H1 (cell line): ENCODE data around the gene FAM50A. TPM values are rescaled to one million over a fixed set of nuclear protein-coding genes. Genes with fewer than 3 reads are reported as not detected.

Experiments
- CTCF ChIA-PET: fragments of 300-600 bp; sonication (Branson Sonifier 250); formaldehyde crosslinking; loops from one replicate; lab custom pipeline; 2021; ENCODE audit not compliant: partially characterized antibody; lab: Charles Lee
- POLR2A ChIA-PET: fragments of 300-600 bp; sonication (Branson Sonifier 250); formaldehyde crosslinking; loops from one replicate; lab custom pipeline; 2021; ENCODE audit warnings: inconsistent platforms; ENCODE audit not compliant: partially characterized antibody; lab: Charles Lee
- DNase-seq, 2 experiments: peaks; one replicate each; pipeline versions ENCODE4 v3.0.0 to v3.0.0-alpha.2; 2010 to 2022; ENCODE audit warnings: low spot score in 2 of 2, low read depth in 1 of 2, mixed read lengths in 1 of 2
- FAIRE-seq: peaks from 2 replicates; lab custom pipeline; 2011; peaks lifted over from hg19 to GRCh38; lab: Jason Lieb, UNC
- H2AFZ ChIP-seq: 2 replicates; pipeline ENCODE4 v1.8.1; 2012; ENCODE audit warnings: low read length, inconsistent platforms
- H2AK5ac ChIP-seq: 2 replicates; pipeline ENCODE4 v1.6.1; 2013; ENCODE audit warnings: low read depth, low read length
- H2BK120ac ChIP-seq: replicated peaks from 2 replicates; pipeline ENCODE3; 2013; ENCODE audit warnings: low read depth, low read length, inconsistent platforms
- H2BK12ac ChIP-seq: 2 replicates; pipeline ENCODE4 v1.6.1; 2013; ENCODE audit warnings: low read depth, low read length
- H2BK15ac ChIP-seq: 2 replicates; pipeline ENCODE4 v1.6.1; 2013; ENCODE audit warnings: low read length
- H2BK20ac ChIP-seq: 2 replicates; pipeline ENCODE4 v1.6.1; 2013; ENCODE audit warnings: low read length
- H2BK5ac ChIP-seq: 2 replicates; pipeline ENCODE4 v1.6.1; 2013; ENCODE audit warnings: low read depth, low read length
- H3K14ac ChIP-seq: 2 replicates; pipeline ENCODE4 v1.6.1; 2013; ENCODE audit warnings: inconsistent platforms; ENCODE audit not compliant: insufficient read length
- H3K18ac ChIP-seq: 2 replicates; pipeline ENCODE4 v1.6.1; 2013; ENCODE audit warnings: low read length; ENCODE audit errors: extremely low read depth
- H3K23ac ChIP-seq: 2 replicates; pipeline ENCODE4 v1.6.1; 2013; ENCODE audit warnings: inconsistent platforms; ENCODE audit not compliant: insufficient read length
- H3K23me2 ChIP-seq: 2 replicates; pipeline ENCODE4 v1.6.1; 2013; ENCODE audit warnings: low read depth, low read length
- H3K27ac ChIP-seq: 2 replicates; pipeline ENCODE4 v1.6.1; 2011; ENCODE audit warnings: low read depth, low read length, inconsistent platforms
- H3K27me3 ChIP-seq, 4 experiments: replicated peaks in 1 of 4; 1 replicate in 1 of 4; 2 replicates in 3 of 4; pipeline versions ENCODE4 v1.6.1 to v1.8.1; 2011 to 2013; ENCODE audit warnings: low read length in 3 of 4, mild to moderate bottlenecking in 3 of 4, inconsistent platforms in 2 of 4, mixed read lengths in 2 of 4, moderate library complexity in 1 of 4; ENCODE audit not compliant: control insufficient read depth in 3 of 4, insufficient read depth in 3 of 4; ENCODE audit errors: extremely low read depth in 1 of 4
- H3K36me3 ChIP-seq, 4 experiments: 2 replicates each; pipeline versions ENCODE4 v1.6.1 to v1.8.1; 2011 to 2013; ENCODE audit warnings: mild to moderate bottlenecking in 4 of 4, low read length in 3 of 4, moderate library complexity in 2 of 4, control low read depth in 1 of 4, inconsistent platforms in 1 of 4; ENCODE audit not compliant: insufficient read depth in 4 of 4, control insufficient read depth in 2 of 4
- H3K4ac ChIP-seq: replicated peaks from 2 replicates; pipeline ENCODE3; 2013; ENCODE audit warnings: low read length, low read depth, mixed read lengths, inconsistent platforms; ENCODE audit not compliant: insufficient read length
- H3K4me1 ChIP-seq, 4 experiments: replicated peaks in 1 of 4; 1 replicate in 1 of 4; 2 replicates in 3 of 4; pipeline versions ENCODE4 v1.6.1 to v1.8.1; 2011 to 2013; ENCODE audit warnings: low read length in 3 of 4, inconsistent platforms in 2 of 4, mixed read lengths in 1 of 4; ENCODE audit not compliant: insufficient read depth in 4 of 4, control insufficient read depth in 3 of 4
- H3K4me2 ChIP-seq, 2 experiments: 2 replicates each; pipeline versions ENCODE4 v1.6.1 to v1.8.1; 2011 to 2013; ENCODE audit warnings: low read depth in 2 of 2, low read length in 2 of 2, control low read depth in 1 of 2, inconsistent platforms in 1 of 2, mild to moderate bottlenecking in 1 of 2; ENCODE audit not compliant: insufficient read depth in 1 of 2
- H3K4me3 ChIP-seq, 4 experiments: fragments of 200-600, 300-600 bp in 1 of 4; sonication (generic), shearing (Covaris generic), sonication (Bioruptor Twin) in 1 of 4; 2 replicates each; pipeline versions ENCODE4 v1.5.1 to v1.8.1; 2011 to 2016; ENCODE audit warnings: low read length in 4 of 4, low read depth in 3 of 4, control low read depth in 2 of 4, inconsistent platforms in 2 of 4, mild to moderate bottlenecking in 2 of 4, mixed read lengths in 1 of 4, moderate library complexity in 1 of 4; ENCODE audit not compliant: insufficient read depth in 2 of 4; ENCODE audit errors: extremely low read depth in 1 of 4
- H3K56ac ChIP-seq: replicated peaks from 2 replicates; pipeline ENCODE3; 2013; ENCODE audit warnings: low read depth, mild to moderate bottlenecking, mixed read lengths, low read length, inconsistent platforms; ENCODE audit not compliant: insufficient read length
- H3K79me1 ChIP-seq: 2 replicates; pipeline ENCODE4 v1.6.1; 2013; ENCODE audit warnings: low read depth, low read length, control low read depth
- H3K79me2 ChIP-seq, 2 experiments: 2 replicates each; pipeline versions ENCODE4 v1.6.1 to v1.8.1; 2012 to 2013; ENCODE audit warnings: low read length in 2 of 2, mild to moderate bottlenecking in 2 of 2, inconsistent platforms in 1 of 2; ENCODE audit not compliant: insufficient read depth in 2 of 2, control insufficient read depth in 1 of 2
- H3K9ac ChIP-seq, 4 experiments: replicated peaks in 1 of 4; 1 replicate in 1 of 4; 2 replicates in 3 of 4; pipeline versions ENCODE4 v1.6.1 to v1.8.1; 2011 to 2013; ENCODE audit warnings: low read depth in 3 of 4, low read length in 3 of 4, control low read depth in 2 of 4, mild to moderate bottlenecking in 2 of 4, moderate library complexity in 2 of 4, inconsistent platforms in 1 of 4; ENCODE audit errors: extremely low read depth in 1 of 4
- H3K9me3 ChIP-seq, 2 experiments: 2 replicates each; pipeline versions ENCODE4 v1.6.1 to v1.8.1; 2012 to 2013; ENCODE audit warnings: mild to moderate bottlenecking in 2 of 2, moderate library complexity in 2 of 2, control low read depth in 1 of 2, inconsistent platforms in 1 of 2, low read depth in 1 of 2, low read length in 1 of 2, mixed read lengths in 1 of 2; ENCODE audit not compliant: insufficient read depth in 2 of 2
- H4K20me1 ChIP-seq, 2 experiments: replicated peaks in 1 of 2; 2 replicates each; pipeline versions ENCODE3 to v1.8.1; 2011 to 2013; ENCODE audit warnings: inconsistent platforms in 2 of 2, low read length in 2 of 2, mild to moderate bottlenecking in 1 of 2; ENCODE audit not compliant: insufficient read depth in 2 of 2, control insufficient read depth in 1 of 2
- H4K5ac ChIP-seq: 2 replicates; pipeline ENCODE4 v1.6.1; 2013; ENCODE audit warnings: low read length, low read depth, mixed read lengths, inconsistent platforms; ENCODE audit not compliant: insufficient read length
- H4K8ac ChIP-seq: 2 replicates; pipeline ENCODE4 v1.8.0; 2013; ENCODE audit warnings: mild to moderate bottlenecking, moderate library complexity, low read length, inconsistent platforms; ENCODE audit not compliant: insufficient read depth; ENCODE audit errors: extremely low read depth
- H4K91ac ChIP-seq: replicated peaks from 2 replicates; pipeline ENCODE3; 2013; ENCODE audit warnings: low read length, mixed read lengths, inconsistent platforms; ENCODE audit not compliant: insufficient read length
- ASH2L ChIP-seq: fragments of 200-600, 300-600 bp; sonication (generic); IDR thresholded peaks from one replicate; pipeline ENCODE4 v1.7.1; 2017; ENCODE audit warnings: low read length
- BRCA1 ChIP-seq: IDR thresholded peaks from 2 replicates; pipeline ENCODE4 v1.6.1; 2012; ENCODE audit warnings: low read depth, low read length, improper control_type of control experiment
- CHD2 ChIP-seq: IDR thresholded peaks from 2 replicates; pipeline ENCODE4 v1.6.1; 2012; ENCODE audit warnings: low read length, improper control_type of control experiment
- EP300 ChIP-seq, 2 experiments: IDR thresholded peaks; 1 replicate in 1 of 2; 2 replicates in 1 of 2; pipeline ENCODE4 v1.6.1; 2011 to 2012; ENCODE audit warnings: low read depth in 2 of 2, low read length in 2 of 2, mild to moderate bottlenecking in 2 of 2, borderline replicate concordance in 1 of 2, inconsistent platforms in 1 of 2, moderate library complexity in 1 of 2
- HDAC2 ChIP-seq, 2 experiments: fragments of 300-600 bp in 1 of 2; sonication (generic) in 1 of 2; IDR thresholded peaks; 2 replicates each; pipeline ENCODE4 v1.6.1; 2011 to 2012; ENCODE audit warnings: low read depth in 2 of 2, low read length in 2 of 2, mild to moderate bottlenecking in 2 of 2, moderate library complexity in 2 of 2, borderline replicate concordance in 1 of 2, inconsistent platforms in 1 of 2
- POU5F1 ChIP-seq: IDR thresholded peaks from 2 replicates; pipeline ENCODE4 v1.6.1; 2011; ENCODE audit warnings: low read depth, mild to moderate bottlenecking, low read length, moderate library complexity
- RNF2 ChIP-seq: fragments of 200-900, 300-1000 bp; sonication (generic); IDR thresholded peaks from 2 replicates; pipeline ENCODE4 v1.7.1; 2016; ENCODE audit warnings: borderline replicate concordance, low read depth, mild to moderate bottlenecking, antibody characterized with exemption, low read length; ENCODE audit not compliant: poor library complexity, severe bottlenecking; ENCODE audit errors: missing control alignments
- SP2 ChIP-seq: IDR thresholded peaks from 2 replicates; pipeline ENCODE4 v1.6.1; 2012; ENCODE audit warnings: mild to moderate bottlenecking, low read length, inconsistent platforms
- SP4 ChIP-seq: IDR thresholded peaks from 2 replicates; pipeline ENCODE4 v1.6.1; 2012; ENCODE audit warnings: low read length, inconsistent platforms
- WGBS, 2 experiments: shearing (Covaris generic) in 1 of 2; methylation state at CpG; one replicate each; pipeline versions ENCODE4 v1.1.6 to v1.1.7; 2013 to 2015; ENCODE audit warnings: low lambda C conversion rate in 2 of 2, mixed read lengths in 2 of 2, inconsistent platforms in 1 of 2, low coverage in 1 of 2, missing lambda C conversion rate in 1 of 2; ENCODE audit not compliant: insufficient replicate concordance in 2 of 2, insufficient coverage in 1 of 2, insufficient read length in 1 of 2; ENCODE audit errors: extremely low coverage in 1 of 2, missing lambda C conversion rate in 1 of 2; 5-methylcytosine and 5-hydroxymethylcytosine counted together
- polyA plus RNA-seq, 7 experiments: library from polyadenylated mRNA; depleted of rRNA in 3 of 7; stranded (reverse) in 5 of 7; unstranded in 2 of 7; fragments of >200 nt in 5 of 7; fragments of 200-250 nt in 2 of 7; gene quantifications; 1 replicate in 5 of 7; 2 replicates in 1 of 7; 4 replicates in 1 of 7; pipeline versions ENCODE4 v1.2.1 to v1.2.3, GENCODE V29; 2011 to 2013; ENCODE audit warnings: missing spikeins in 2 of 7, mixed read lengths in 2 of 7
- total RNA-seq: library from RNA; stranded (reverse); fragmentation: NEBNext Ultra II Directional; extraction: Animal tissue kit (Norgen Biotek cat#: 25700); gene quantifications from 2 replicates; pipeline ENCODE4 v1.2.1, GENCODE V29; 2021
- TF ChIP-seq, protein P1 (sequence below): IDR thresholded peaks from 2 replicates; pipeline ENCODE4 v1.6.1; 2011; ENCODE audit warnings: low read length, improper control_type of control experiment
- TF ChIP-seq, protein P2 (sequence below): IDR thresholded peaks from 2 replicates; pipeline ENCODE4 v1.6.1; 2011; ENCODE audit warnings: low read depth, mild to moderate bottlenecking, low read length; ENCODE audit not compliant: insufficient read depth

FAM50A gene
- total and polyA plus RNA-seq, 2 of the 8 experiments (the other 6 are each of a cell fraction or from before 2014, with no cell fraction given): 30.7 to 48.7 TPM

DNA sequence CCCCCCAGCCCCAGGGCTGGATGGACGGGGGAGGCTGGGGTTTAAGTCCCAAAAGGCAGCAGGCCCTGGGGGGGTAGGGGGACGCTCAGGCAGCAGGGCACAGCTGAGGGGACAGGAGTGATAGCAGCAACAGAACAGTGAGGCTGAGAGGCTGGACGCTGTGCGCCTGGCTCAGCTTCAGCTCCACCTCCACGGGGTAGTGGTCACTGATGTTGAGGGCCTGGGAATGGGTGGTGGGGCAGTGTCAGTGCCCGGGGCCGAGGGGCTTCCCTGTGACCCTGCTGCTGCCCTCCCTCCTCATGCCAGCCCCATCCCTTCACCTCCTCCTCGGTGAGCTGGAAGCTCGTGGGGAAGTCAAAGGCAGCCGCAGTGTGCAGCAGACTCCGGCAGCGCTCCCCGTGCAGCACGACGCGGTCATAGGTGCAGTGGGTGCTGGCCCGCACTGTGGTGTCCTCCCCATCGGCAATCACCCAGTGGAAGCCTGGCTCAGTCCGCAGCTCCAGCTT lies 41.3 kb upstream of the FAM50A start:
- peaks cover 3 to 4% of the 10 kb centered on the region in 2 experiments for H4K20me1 ChIP-seq
- H3K4me3 ChIP-seq: no peak overlapping the region
- peaks cover 0 to 6% (median 0%) of the 10 kb centered on the region in 4 experiments; a peak in 2 of 7 replicates for H3K4me1 ChIP-seq
- FAIRE-seq (no peak), DNase-seq (peak in 1 of 2 experiments; percentile 50)
- H4K8ac ChIP-seq: no peak overlapping the region
- H4K91ac ChIP-seq: no peak overlapping the region
- H3K27me3 ChIP-seq: no peaks in the 10 kb centered on the region
- no peak overlapping the region for H3K4me2 ChIP-seq
- no peak overlapping the region for H2BK120ac ChIP-seq
- no peak overlapping the region for H3K23ac ChIP-seq
- H3K14ac ChIP-seq: no peak overlapping the region
- peaks cover 0 to 15% of the 10 kb centered on the region in 2 experiments; a peak in 2 of 4 replicates for H3K79me2 ChIP-seq
- H2BK15ac ChIP-seq: no peak overlapping the region
- POLR2A ChIA-PET: interaction anchor here (1.0 to 8.4 kb wide), 9 partner anchors 7 to 56 kb away, joined by 3 to 124 read pairs (median 76); partner anchors contain the start of genes DNASE1L1, EMD, FLNA and PLXNA3
- H3K23me2 ChIP-seq: peaks cover 6% of the 10 kb centered on the region; the same call in 1 of the 2 replicates
- no peak overlapping the region for H2BK12ac ChIP-seq
- no peak overlapping the region for H3K9ac ChIP-seq
- no peak overlapping the region for H2BK20ac ChIP-seq
- no peaks in the 10 kb centered on the region for H3K9me3 ChIP-seq
- H2AFZ ChIP-seq: no peak overlapping the region
- no peak overlapping the region for H3K27ac ChIP-seq
- H2BK5ac ChIP-seq: no peak overlapping the region
- H3K79me1 ChIP-seq: no peaks in the 10 kb centered on the region
- peaks cover 13 to 25% (median 19%) of the 10 kb centered on the region in 4 experiments for H3K36me3 ChIP-seq
- CTCF ChIA-PET: interaction anchor here (0.6 to 0.8 kb wide), 2 partner anchors 29 to 134 kb away, joined by 3 read pairs; no protein-coding TSS in a partner anchor
- WGBS, 2 experiments: 88% methylated on average over 16 of the region's 19 CpGs; no CpG with 5 or more reads in 1 of the 2 experiments
- no peak overlapping the region for H3K4ac ChIP-seq
- H2AK5ac ChIP-seq: no peak overlapping the region
- no peak overlapping the region for H3K18ac ChIP-seq
- H4K5ac ChIP-seq: no peak overlapping the region
- no peak overlapping the region for H3K56ac ChIP-seq
- TF ChIP-seq CHD2 (no peak), BRCA1 (no peak), SP2 (no peak), RNF2 (no peak), SP4 (no peak), HDAC2 (IDR thresholded peaks at IDR 0.05; ENCODE audit: borderline replicate concordance in 1 of 2, low read depth in 2 of 2, low read length in 2 of 2) (no peak), EP300 (IDR thresholded peaks at IDR 0.05; ENCODE audit: borderline replicate concordance in 1 of 2, low read depth in 2 of 2, low read length in 2 of 2) (no peak), POU5F1 (no peak), ASH2L (no peak)
- TF ChIP-seq, protein P1, sequence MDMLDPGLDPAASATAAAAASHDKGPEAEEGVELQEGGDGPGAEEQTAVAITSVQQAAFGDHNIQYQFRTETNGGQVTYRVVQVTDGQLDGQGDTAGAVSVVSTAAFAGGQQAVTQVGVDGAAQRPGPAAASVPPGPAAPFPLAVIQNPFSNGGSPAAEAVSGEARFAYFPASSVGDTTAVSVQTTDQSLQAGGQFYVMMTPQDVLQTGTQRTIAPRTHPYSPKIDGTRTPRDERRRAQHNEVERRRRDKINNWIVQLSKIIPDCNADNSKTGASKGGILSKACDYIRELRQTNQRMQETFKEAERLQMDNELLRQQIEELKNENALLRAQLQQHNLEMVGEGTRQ: no peak
- TF ChIP-seq, protein P2, sequence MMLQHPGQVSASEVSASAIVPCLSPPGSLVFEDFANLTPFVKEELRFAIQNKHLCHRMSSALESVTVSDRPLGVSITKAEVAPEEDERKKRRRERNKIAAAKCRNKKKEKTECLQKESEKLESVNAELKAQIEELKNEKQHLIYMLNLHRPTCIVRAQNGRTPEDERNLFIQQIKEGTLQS: no peak
